ENCODE results near the gene BMERB1. TPM values are rescaled to one million over a fixed set of nuclear protein-coding genes. Genes with fewer than 3 reads are reported as not detected.

BMERB1 gene
- total and polyA plus RNA-seq, 10 donors = 5.6 to 36.5 (median 19.0) TPM

GRCh38 chr16:15532825-15533224 lies 98.4 kb downstream of the BMERB1 start:
- Histone ChIP-seq H3K36me3 (no peaks in the 10 kb centered on the region), H3K27ac (no peak overlapping the region), H3K4me1 (no peaks in the 10 kb centered on the region), H3K4me3 (no peak overlapping the region), H3K9me3 (no peaks in the 10 kb centered on the region), H3K27me3 (replicated peaks in 1 of 7) (no peaks in the 10 kb centered on the region)
- WGBS, 5 donors = 90 to 96% (median 91%) methylated on average over 7 of the region's 7 CpGs
- intact Hi-C loops (cut with DNase I; ENCODE audit: low total_unique reads) = no loop called here
- DNase-seq = no peak
- TF ChIP-seq POLR2A (IDR thresholded peaks at IDR 0.05) (no peak), POLR2AphosphoS5 (IDR thresholded peaks at IDR 0.05) (no peak)
- TF ChIP-seq, protein P1, sequence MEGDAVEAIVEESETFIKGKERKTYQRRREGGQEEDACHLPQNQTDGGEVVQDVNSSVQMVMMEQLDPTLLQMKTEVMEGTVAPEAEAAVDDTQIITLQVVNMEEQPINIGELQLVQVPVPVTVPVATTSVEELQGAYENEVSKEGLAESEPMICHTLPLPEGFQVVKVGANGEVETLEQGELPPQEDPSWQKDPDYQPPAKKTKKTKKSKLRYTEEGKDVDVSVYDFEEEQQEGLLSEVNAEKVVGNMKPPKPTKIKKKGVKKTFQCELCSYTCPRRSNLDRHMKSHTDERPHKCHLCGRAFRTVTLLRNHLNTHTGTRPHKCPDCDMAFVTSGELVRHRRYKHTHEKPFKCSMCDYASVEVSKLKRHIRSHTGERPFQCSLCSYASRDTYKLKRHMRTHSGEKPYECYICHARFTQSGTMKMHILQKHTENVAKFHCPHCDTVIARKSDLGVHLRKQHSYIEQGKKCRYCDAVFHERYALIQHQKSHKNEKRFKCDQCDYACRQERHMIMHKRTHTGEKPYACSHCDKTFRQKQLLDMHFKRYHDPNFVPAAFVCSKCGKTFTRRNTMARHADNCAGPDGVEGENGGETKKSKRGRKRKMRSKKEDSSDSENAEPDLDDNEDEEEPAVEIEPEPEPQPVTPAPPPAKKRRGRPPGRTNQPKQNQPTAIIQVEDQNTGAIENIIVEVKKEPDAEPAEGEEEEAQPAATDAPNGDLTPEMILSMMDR (IDR thresholded peaks at IDR 0.05 in 8 of 11, conservative IDR thresholded peaks at IDR 0.05 in 3 of 11) = no peak

GRCh38 chr16:15533386-15533785 lies 99.0 kb downstream of the BMERB1 start:
- intact Hi-C loops (cut with DNase I; ENCODE audit: low total_unique reads) = no loop called here
- TF ChIP-seq, protein P1 (IDR thresholded peaks at IDR 0.05 in 8 of 11, conservative IDR thresholded peaks at IDR 0.05 in 3 of 11) = no peak
- TF ChIP-seq POLR2A (IDR thresholded peaks at IDR 0.05) (no peak), POLR2AphosphoS5 (IDR thresholded peaks at IDR 0.05) (no peak)
- H3K9me3 ChIP-seq = no peaks in the 10 kb centered on the region
- no peak overlapping the region for H3K27ac ChIP-seq
- H3K36me3 ChIP-seq = no peaks in the 10 kb centered on the region
- no peaks in the 10 kb centered on the region for H3K27me3 ChIP-seq (replicated peaks in 1 of 7)
- no peak for DNase-seq
- no peaks in the 10 kb centered on the region for H3K4me1 ChIP-seq
- H3K4me3 ChIP-seq = no peak overlapping the region
- WGBS, 5 donors = 72 to 82% (median 75%) methylated on average over 4 of the region's 4 CpGs

- intact Hi-C loops (cut with DNase I; ENCODE audit: low total_unique reads) = no loop called here
- no peaks in the 10 kb centered on the region for H3K4me1 ChIP-seq
- no peak overlapping the region for H3K4me3 ChIP-seq
- TF ChIP-seq POLR2AphosphoS5 (IDR thresholded peaks at IDR 0.05) = no peak
- TF ChIP-seq, protein P1 (IDR thresholded peaks at IDR 0.05 in 8 of 11, conservative IDR thresholded peaks at IDR 0.05 in 3 of 11) = no peak
- TF ChIP-seq POLR2A (IDR thresholded peaks at IDR 0.05) = no peak
- DNase-seq = no peak
- 78 to 90% (median 84%) methylated on average over 6 of the region's 6 CpGs for WGBS, 5 donors
- H3K36me3 ChIP-seq = no peaks in the 10 kb centered on the region
- H3K9me3 ChIP-seq = no peaks in the 10 kb centered on the region
- H3K27me3 ChIP-seq (replicated peaks in 1 of 7) = no peaks in the 10 kb centered on the region
- no peak overlapping the region for H3K27ac ChIP-seq
Measured at GRCh38 chr16:15535772-15536171, 101.4 kb downstream of the BMERB1 start.

DNA sequence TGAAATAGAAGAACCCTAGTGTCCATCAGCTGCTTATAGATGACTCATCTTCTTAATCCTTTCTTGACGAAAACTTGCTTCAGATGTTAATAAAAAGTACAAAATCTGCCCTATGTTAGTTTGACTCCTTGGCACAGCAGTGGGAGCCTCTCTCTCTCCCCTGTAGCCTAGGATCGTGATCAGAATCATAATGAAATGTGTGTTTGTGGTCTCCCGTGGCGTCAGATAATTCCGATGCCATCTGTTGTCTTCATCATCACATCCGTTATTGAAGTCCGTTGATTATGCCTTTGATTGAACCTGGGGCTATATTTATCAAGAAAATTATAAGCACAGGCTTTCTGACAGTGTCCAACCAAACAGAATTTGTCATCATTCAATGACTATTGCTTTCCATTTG lies 102.5 kb downstream of the BMERB1 start:
- no peak overlapping the region for H3K27ac ChIP-seq
- TF ChIP-seq, protein P1 (IDR thresholded peaks at IDR 0.05 in 8 of 11, conservative IDR thresholded peaks at IDR 0.05 in 3 of 11) = no peak
- H3K9me3 ChIP-seq = no peaks in the 10 kb centered on the region
- WGBS, 5 donors = 89 to 98% (median 93%) methylated on average over 7 of the region's 7 CpGs
- no peak for DNase-seq
- no peaks in the 10 kb centered on the region for H3K36me3 ChIP-seq
- no peaks in the 10 kb centered on the region for H3K27me3 ChIP-seq (replicated peaks in 1 of 7)
- H3K4me3 ChIP-seq = no peak overlapping the region
- intact Hi-C loops (cut with DNase I; ENCODE audit: low total_unique reads) = no loop called here
- no peaks in the 10 kb centered on the region for H3K4me1 ChIP-seq
